Vagina (tissue), 2 donors: ENCODE measurements around the gene GALR1. TPM values are rescaled to one million over a fixed set of nuclear protein-coding genes. Genes with fewer than 3 reads are reported as not detected.

Source experiments
- DNase-seq, 2 donors: peaks; one replicate each; pipeline ENCODE4 v3.0.0-alpha.2; 2017; ENCODE audit errors: extremely low spot score in 2 of 2
- H3K27ac ChIP-seq: fragments of 200-600 bp; sonication (generic); one replicate; pipeline ENCODE4 v1.5.1; 2019
- H3K27me3 ChIP-seq: fragments of 200-600 bp; sonication (generic); one replicate; pipeline ENCODE4 v1.5.1; 2019
- H3K36me3 ChIP-seq, 2 donors: fragments of 200-600 bp; sonication (generic); one replicate each; pipeline ENCODE4 v1.5.1; 2017 to 2019
- H3K4me1 ChIP-seq: fragments of 200-600 bp; sonication (generic); one replicate; pipeline ENCODE4 v1.5.1; 2019
- H3K4me3 ChIP-seq, 2 donors: fragments of 200-600 bp; sonication (generic); 1 replicate in 1 of 2; 2 replicates in 1 of 2; pipeline ENCODE4 v1.5.1; 2016 to 2019
- H3K9me3 ChIP-seq: fragments of 200-600 bp; sonication (generic); one replicate; pipeline ENCODE4 v1.5.1; 2019
- CTCF ChIP-seq, 3 experiments: fragments of 450-650 bp in 2 of 3; fragments of 200-600 bp in 1 of 3; sonication (generic) in 1 of 3; IDR thresholded peaks; one replicate each; pipeline ENCODE4 v1.5.1; 2017 to 2019; ENCODE audit warnings: antibody characterized with exemption in 3 of 3, mild to moderate bottlenecking in 2 of 3, moderate library complexity in 2 of 3
- POLR2A ChIP-seq, 2 donors: fragments of 450-650 bp; IDR thresholded peaks; one replicate each; pipeline ENCODE4 v1.6.1; 2017; ENCODE audit warnings: antibody characterized with exemption in 2 of 2, mild to moderate bottlenecking in 2 of 2, moderate library complexity in 2 of 2
- POLR2AphosphoS5 ChIP-seq, 2 donors: sonication (generic); formaldehyde crosslinking; IDR thresholded peaks; one replicate each; pipeline ENCODE4 v1.9.0; 2017; ENCODE audit warnings: antibody characterized with exemption in 2 of 2, mild to moderate bottlenecking in 2 of 2, low read depth in 1 of 2; ENCODE audit not compliant: insufficient read depth in 1 of 2
- intact Hi-C: fragments of 100-400 bp; cut with DNase I; formaldehyde crosslinking; loops from one replicate; pipeline ENCODE4 v1.15.1; 2023
- total RNA-seq: library from RNA; depleted of rRNA; stranded (reverse); fragments of >200 nt; gene quantifications from one replicate; pipeline ENCODE4 v1.2.3, GENCODE V29; 2016

GALR1 gene
- total RNA-seq, 1 donor from 2014 or later = 0.98 TPM

- peak in 1 of 2 donors; percentile 29 for DNase-seq
- H3K36me3 ChIP-seq = no peaks in the 10 kb centered on the region
- H3K4me3 ChIP-seq = peak overlapping the region; percentile 15 to 31
- intact Hi-C loops = no loop called here
- H3K4me1 ChIP-seq = peaks cover 26% of the 10 kb centered on the region
- TF ChIP-seq POLR2A (IDR thresholded peaks at IDR 0.05) (no peak), POLR2AphosphoS5 (IDR thresholded peaks at IDR 0.05; ENCODE audit: insufficient read depth in 1 of 2, low read depth in 1 of 2) (no peak), CTCF (IDR thresholded peaks at IDR 0.05) (no peak)
- H3K27ac ChIP-seq = no peak overlapping the region
- no peaks in the 10 kb centered on the region for H3K9me3 ChIP-seq
- peaks cover 6% of the 10 kb centered on the region for H3K27me3 ChIP-seq
Measured at GRCh38 chr18:77248873-77249568, 627 bp upstream of the GALR1 start.

GRCh38 chr18:77250501-77250925 is 865 bp downstream of the GALR1 start:
- no peaks in the 10 kb centered on the region for H3K9me3 ChIP-seq
- H3K4me3 ChIP-seq = peak overlapping the region; percentile 15 to 31
- TF ChIP-seq POLR2A (IDR thresholded peaks at IDR 0.05) (no peak), POLR2AphosphoS5 (IDR thresholded peaks at IDR 0.05; ENCODE audit: insufficient read depth in 1 of 2, low read depth in 1 of 2) (no peak), CTCF (IDR thresholded peaks at IDR 0.05) (no peak)
- intact Hi-C loops = no loop called here
- no peaks in the 10 kb centered on the region for H3K36me3 ChIP-seq
- DNase-seq = peak in 1 of 2 donors; percentile 64
- peaks cover 6% of the 10 kb centered on the region for H3K27me3 ChIP-seq
- no peak overlapping the region for H3K27ac ChIP-seq
- peaks cover 26% of the 10 kb centered on the region for H3K4me1 ChIP-seq

- TF ChIP-seq POLR2A (IDR thresholded peaks at IDR 0.05) (no peak), CTCF (IDR thresholded peaks at IDR 0.05) (no peak), POLR2AphosphoS5 (IDR thresholded peaks at IDR 0.05; ENCODE audit: insufficient read depth in 1 of 2, low read depth in 1 of 2) (no peak)
- no peaks in the 10 kb centered on the region for H3K36me3 ChIP-seq
- H3K4me3 ChIP-seq = no peak overlapping the region
- H3K27me3 ChIP-seq = peaks cover 6% of the 10 kb centered on the region
- H3K4me1 ChIP-seq = peaks cover 26% of the 10 kb centered on the region
- H3K27ac ChIP-seq = no peak overlapping the region
- peak in 1 of 2 donors; percentile 54 for DNase-seq
- no peaks in the 10 kb centered on the region for H3K9me3 ChIP-seq
- intact Hi-C loops = no loop called here
Measured at GRCh38 chr18:77250926-77251729, 1.5 kb downstream of the GALR1 start.

- intact Hi-C loops = no loop called here
- H3K9me3 ChIP-seq = no peaks in the 10 kb centered on the region
- H3K4me3 ChIP-seq = no peak overlapping the region
- no peak for DNase-seq
- no peak overlapping the region for H3K27ac ChIP-seq
- peaks cover 6% of the 10 kb centered on the region for H3K27me3 ChIP-seq
- no peak for TF ChIP-seq POLR2AphosphoS5 (IDR thresholded peaks at IDR 0.05; ENCODE audit: insufficient read depth in 1 of 2, low read depth in 1 of 2)
- TF ChIP-seq POLR2A (IDR thresholded peaks at IDR 0.05) = no peak
- no peak for TF ChIP-seq CTCF (IDR thresholded peaks at IDR 0.05)
- no peaks in the 10 kb centered on the region for H3K36me3 ChIP-seq
- peaks cover 26% of the 10 kb centered on the region for H3K4me1 ChIP-seq
Measured at GRCh38 chr18:77251730-77252050, 2.0 kb downstream of the GALR1 start.
